ENCODE results near the gene SLC6A4. TPM values are rescaled to one million over a fixed set of nuclear protein-coding genes. Genes with fewer than 3 reads are reported as not detected.

The SLC6A4 gene
- total and polyA plus RNA-seq, 2 donors from 2014 or later = 0.94 to 1.1 TPM

GRCh38 chr17:30254150-30254549, 18.7 kb upstream of the SLC6A4 start:
- no peak overlapping the region for H3K9ac ChIP-seq (ENCODE audit: low read length in 3 of 3)
- H3K27me3 ChIP-seq (ENCODE audit: control insufficient read depth, insufficient read depth, low read length) = no peaks in the 10 kb centered on the region
- peak overlapping the region in 1 of 2 donors; percentile 26 for H3K27ac ChIP-seq (ENCODE audit: low read depth in 2 of 2, low read length in 2 of 2)
- H3K9me3 ChIP-seq (ENCODE audit: control insufficient read depth in 2 of 3, insufficient read depth in 1 of 3, low read length in 3 of 3) = no peaks in the 10 kb centered on the region
- DNase-seq (no peak), FAIRE-seq (no peak)
- H3K36me3 ChIP-seq (ENCODE audit: control insufficient read depth in 2 of 3, insufficient read depth in 3 of 3, low read length in 3 of 3) = peaks cover 2 to 11% (median 7%) of the 10 kb centered on the region in 3 donors
- TF ChIP-seq CTCF (IDR thresholded peaks at IDR 0.05; ENCODE audit: borderline replicate concordance, extremely low read depth, insufficient read depth) = no peak
- peaks cover 0 to 5% (median 0%) of the 10 kb centered on the region in 3 donors for H3K4me1 ChIP-seq (ENCODE audit: control insufficient read depth in 2 of 3, insufficient read depth in 2 of 3, low read depth in 1 of 3, low read length in 3 of 3)
- intact Hi-C loops (cut with DNase I) = no loop called here
- no peak overlapping the region for H3K4me3 ChIP-seq (ENCODE audit: low read length in 3 of 3)

DNA sequence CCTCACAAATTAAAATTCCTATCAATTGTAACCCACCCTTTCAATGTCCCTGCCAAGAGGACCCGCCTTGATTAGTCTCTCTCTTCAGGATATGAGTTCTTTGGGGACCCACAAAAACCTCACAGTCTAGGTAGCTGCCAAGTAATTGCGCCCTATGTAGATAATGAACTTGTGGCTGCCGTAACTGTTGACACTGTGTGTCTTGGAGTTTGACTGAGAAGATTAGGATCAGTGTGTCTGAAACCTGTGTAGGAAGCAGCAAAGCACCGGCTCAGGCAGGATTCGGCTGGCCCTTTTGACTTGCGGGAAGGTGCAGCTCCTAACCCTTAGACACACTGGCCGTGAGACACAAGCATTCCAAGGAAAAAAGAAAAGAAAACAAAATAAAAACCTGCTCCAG, 17.8 kb upstream of the SLC6A4 start:
- no peak for TF ChIP-seq CTCF (IDR thresholded peaks at IDR 0.05; ENCODE audit: borderline replicate concordance, extremely low read depth, insufficient read depth)
- intact Hi-C loops (cut with DNase I) = no loop called here
- Histone ChIP-seq H3K27ac (ENCODE audit: low read depth in 2 of 2, low read length in 2 of 2) (peak overlapping the region; percentile 8 to 82), H3K4me3 (ENCODE audit: low read length in 3 of 3) (no peak overlapping the region), H3K9ac (ENCODE audit: low read length in 3 of 3) (peak overlapping the region in 1 of 3 donors; percentile 59), H3K4me1 (ENCODE audit: control insufficient read depth in 2 of 3, insufficient read depth in 2 of 3, low read depth in 1 of 3, low read length in 3 of 3) (peaks cover 0 to 5% (median 0%) of the 10 kb centered on the region in 3 donors), H3K36me3 (ENCODE audit: control insufficient read depth in 2 of 3, insufficient read depth in 3 of 3, low read length in 3 of 3) (peaks cover 2 to 19% (median 6%) of the 10 kb centered on the region in 3 donors), H3K27me3 (ENCODE audit: control insufficient read depth, insufficient read depth, low read length) (no peaks in the 10 kb centered on the region), H3K9me3 (ENCODE audit: control insufficient read depth in 2 of 3, insufficient read depth in 1 of 3, low read length in 3 of 3) (no peaks in the 10 kb centered on the region)
- DNase-seq (no peak), FAIRE-seq (no peak)

DNA sequence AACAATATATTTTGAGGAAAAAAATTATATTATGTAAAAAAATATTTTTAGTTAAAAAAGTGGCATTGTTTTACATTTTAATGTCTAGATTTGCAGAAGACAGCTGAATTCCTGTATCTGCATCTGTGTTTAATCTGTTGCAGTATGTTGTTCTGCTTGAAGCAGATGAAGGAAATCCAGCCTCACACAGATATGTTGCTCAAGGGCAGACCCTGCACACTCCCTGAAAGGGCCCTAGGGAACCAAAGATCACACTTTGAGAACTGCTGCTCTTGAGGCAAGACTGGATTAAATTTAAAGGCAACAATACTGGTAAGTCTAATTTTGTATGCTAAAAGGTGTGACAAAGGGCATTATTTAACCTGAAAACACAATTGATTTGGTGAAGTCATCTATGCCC, 16.4 kb upstream of the SLC6A4 start:
- FAIRE-seq = no peak
- peaks cover 0 to 5% (median 0%) of the 10 kb centered on the region in 3 donors for H3K4me1 ChIP-seq (ENCODE audit: control insufficient read depth in 2 of 3, insufficient read depth in 2 of 3, low read depth in 1 of 3, low read length in 3 of 3)
- no peaks in the 10 kb centered on the region for H3K27me3 ChIP-seq (ENCODE audit: control insufficient read depth, insufficient read depth, low read length)
- peaks cover 2 to 18% (median 10%) of the 10 kb centered on the region in 3 donors for H3K36me3 ChIP-seq (ENCODE audit: control insufficient read depth in 2 of 3, insufficient read depth in 3 of 3, low read length in 3 of 3)
- no peak overlapping the region for H3K4me3 ChIP-seq (ENCODE audit: low read length in 3 of 3)
- H3K9ac ChIP-seq (ENCODE audit: low read length in 3 of 3) = no peak overlapping the region
- no peak for TF ChIP-seq CTCF (IDR thresholded peaks at IDR 0.05; ENCODE audit: borderline replicate concordance, extremely low read depth, insufficient read depth)
- no peaks in the 10 kb centered on the region for H3K9me3 ChIP-seq (ENCODE audit: control insufficient read depth in 2 of 3, insufficient read depth in 1 of 3, low read length in 3 of 3)
- intact Hi-C loops (cut with DNase I) = no loop called here
- H3K27ac ChIP-seq (ENCODE audit: low read depth in 2 of 2, low read length in 2 of 2) = no peak overlapping the region
- no peak for DNase-seq

GRCh38 chr17:30249460-30249859, 14.0 kb upstream of the SLC6A4 start:
- H3K9me3 ChIP-seq (ENCODE audit: control insufficient read depth in 2 of 3, insufficient read depth in 1 of 3, low read length in 3 of 3) = no peaks in the 10 kb centered on the region
- DNase-seq = no peak
- TF ChIP-seq CTCF (IDR thresholded peaks at IDR 0.05; ENCODE audit: borderline replicate concordance, extremely low read depth, insufficient read depth) = no peak
- H3K27ac ChIP-seq (ENCODE audit: low read depth in 2 of 2, low read length in 2 of 2) = no peak overlapping the region
- no peak overlapping the region for H3K9ac ChIP-seq (ENCODE audit: low read length in 3 of 3)
- no peak overlapping the region for H3K4me3 ChIP-seq (ENCODE audit: low read length in 3 of 3)
- intact Hi-C loops (cut with DNase I) = no loop called here
- no peaks in the 10 kb centered on the region for H3K27me3 ChIP-seq (ENCODE audit: control insufficient read depth, insufficient read depth, low read length)
- peaks cover 2 to 16% (median 8%) of the 10 kb centered on the region in 3 donors for H3K36me3 ChIP-seq (ENCODE audit: control insufficient read depth in 2 of 3, insufficient read depth in 3 of 3, low read length in 3 of 3)
- peaks cover 0 to 5% (median 0%) of the 10 kb centered on the region in 3 donors for H3K4me1 ChIP-seq (ENCODE audit: control insufficient read depth in 2 of 3, insufficient read depth in 2 of 3, low read depth in 1 of 3, low read length in 3 of 3)
- no peak for FAIRE-seq
